GM12872 (cell line): Measurements from ENCODE around the gene EIF4G3.

ENCODE experiments used
- TF ChIP-seq, protein P1 (sequence below): IDR thresholded peaks from 3 replicates; pipeline ENCODE4 v1.5.1; 2011; ENCODE audit warnings: low read depth, mild to moderate bottlenecking, low read length, moderate library complexity; ENCODE audit not compliant: insufficient read depth

The EIF4G3 gene

GRCh38 chr1:20983297-20983889 is 193.3 kb downstream of the EIF4G3 start:
- TF ChIP-seq, protein P1, sequence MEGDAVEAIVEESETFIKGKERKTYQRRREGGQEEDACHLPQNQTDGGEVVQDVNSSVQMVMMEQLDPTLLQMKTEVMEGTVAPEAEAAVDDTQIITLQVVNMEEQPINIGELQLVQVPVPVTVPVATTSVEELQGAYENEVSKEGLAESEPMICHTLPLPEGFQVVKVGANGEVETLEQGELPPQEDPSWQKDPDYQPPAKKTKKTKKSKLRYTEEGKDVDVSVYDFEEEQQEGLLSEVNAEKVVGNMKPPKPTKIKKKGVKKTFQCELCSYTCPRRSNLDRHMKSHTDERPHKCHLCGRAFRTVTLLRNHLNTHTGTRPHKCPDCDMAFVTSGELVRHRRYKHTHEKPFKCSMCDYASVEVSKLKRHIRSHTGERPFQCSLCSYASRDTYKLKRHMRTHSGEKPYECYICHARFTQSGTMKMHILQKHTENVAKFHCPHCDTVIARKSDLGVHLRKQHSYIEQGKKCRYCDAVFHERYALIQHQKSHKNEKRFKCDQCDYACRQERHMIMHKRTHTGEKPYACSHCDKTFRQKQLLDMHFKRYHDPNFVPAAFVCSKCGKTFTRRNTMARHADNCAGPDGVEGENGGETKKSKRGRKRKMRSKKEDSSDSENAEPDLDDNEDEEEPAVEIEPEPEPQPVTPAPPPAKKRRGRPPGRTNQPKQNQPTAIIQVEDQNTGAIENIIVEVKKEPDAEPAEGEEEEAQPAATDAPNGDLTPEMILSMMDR, result no peak

- TF ChIP-seq, protein P1, result no peak
Measured at GRCh38 chr1:20982316-20982715, 194.4 kb downstream of the EIF4G3 start.

DNA sequence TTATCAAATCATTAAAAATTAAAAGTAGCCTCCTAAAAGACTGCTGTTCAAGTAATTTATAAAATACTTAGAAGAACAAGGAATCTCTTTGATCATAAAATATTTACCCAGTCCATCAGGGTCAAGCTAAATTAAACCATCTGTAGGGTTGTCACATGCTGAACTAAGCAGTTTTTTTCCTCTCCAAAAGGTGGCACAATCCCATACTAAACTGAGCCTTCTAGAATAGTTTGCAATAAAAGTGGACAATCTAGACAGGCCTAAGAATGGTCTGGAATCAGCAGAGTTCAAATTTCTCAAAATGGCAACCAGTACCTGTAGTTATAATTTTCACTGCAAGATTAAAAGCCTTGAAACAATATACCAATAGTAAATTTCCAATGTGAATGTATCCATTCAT is 194.8 kb downstream of the EIF4G3 start:
- TF ChIP-seq, protein P1, result peak; percentile 19; the same call in 1 of the 3 replicates

GRCh38 chr1:20980051-20980450 is 196.6 kb downstream of the EIF4G3 start:
- TF ChIP-seq, protein P1, result no peak

DNA sequence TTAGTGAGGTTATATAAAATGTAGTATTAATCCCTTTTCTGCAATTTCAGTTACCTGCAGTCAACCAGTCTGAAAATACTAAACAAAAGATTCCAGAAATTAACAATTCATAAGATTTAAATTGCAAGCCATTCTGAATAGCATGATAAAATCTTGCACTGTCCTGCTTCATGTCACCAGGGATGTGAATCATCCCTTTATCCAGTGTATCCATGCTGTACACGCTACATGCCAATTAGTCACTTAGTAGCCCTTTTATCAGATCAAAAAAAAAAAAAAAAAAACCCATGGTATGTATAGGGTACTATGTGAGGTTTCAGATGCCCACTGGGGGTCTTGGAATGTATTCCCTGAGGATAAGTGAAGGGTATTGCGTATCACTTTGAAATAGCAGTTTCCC is 198.3 kb downstream of the EIF4G3 start:
- TF ChIP-seq, protein P1, result no peak

DNA sequence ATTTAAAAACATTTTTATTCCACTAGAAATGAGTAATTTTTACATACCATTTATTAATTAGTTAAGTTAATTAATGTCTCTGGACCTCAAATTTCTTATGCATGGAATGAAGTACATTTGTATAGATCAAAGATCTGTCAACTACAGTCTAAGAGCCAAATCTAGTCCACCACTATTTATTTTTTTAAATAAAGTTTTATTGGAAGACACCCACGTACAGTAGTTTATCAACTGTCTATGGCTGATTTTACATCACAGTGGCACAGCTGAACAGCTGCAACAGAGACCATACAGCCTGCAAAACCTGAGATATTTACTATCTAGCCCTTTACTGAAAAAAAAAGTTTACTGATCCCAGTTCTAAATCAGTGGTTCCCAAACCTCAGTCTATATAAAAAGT is 201.0 kb downstream of the EIF4G3 start:
- TF ChIP-seq, protein P1, result no peak

DNA sequence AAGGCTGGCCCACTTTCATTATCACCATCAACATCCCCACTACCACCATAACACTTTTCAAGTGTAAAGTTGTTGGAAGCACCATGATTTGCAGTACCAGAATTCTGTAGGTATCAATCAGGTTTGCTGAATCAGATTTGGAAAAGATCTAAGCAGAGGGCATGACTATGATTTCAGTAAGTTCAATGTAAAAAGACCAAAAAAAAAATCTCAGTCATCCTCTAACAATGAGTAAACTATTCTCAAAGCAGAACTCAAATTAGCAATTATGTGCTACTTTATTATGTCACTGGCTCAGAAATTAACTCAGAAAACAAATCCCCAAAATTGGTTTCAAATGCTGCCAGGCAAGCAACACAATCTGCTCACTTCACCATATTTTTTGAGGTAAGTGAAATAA is 201.7 kb downstream of the EIF4G3 start:
- TF ChIP-seq, protein P1, result no peak
